ENCODE measurements around the gene HOGA1.
"Not testable (repeated sequence)": the region's sequence is repeated elsewhere in the genome, so short reads cannot be mapped to it uniquely, and the experiment has no call there.

HOGA1 gene

DNA sequence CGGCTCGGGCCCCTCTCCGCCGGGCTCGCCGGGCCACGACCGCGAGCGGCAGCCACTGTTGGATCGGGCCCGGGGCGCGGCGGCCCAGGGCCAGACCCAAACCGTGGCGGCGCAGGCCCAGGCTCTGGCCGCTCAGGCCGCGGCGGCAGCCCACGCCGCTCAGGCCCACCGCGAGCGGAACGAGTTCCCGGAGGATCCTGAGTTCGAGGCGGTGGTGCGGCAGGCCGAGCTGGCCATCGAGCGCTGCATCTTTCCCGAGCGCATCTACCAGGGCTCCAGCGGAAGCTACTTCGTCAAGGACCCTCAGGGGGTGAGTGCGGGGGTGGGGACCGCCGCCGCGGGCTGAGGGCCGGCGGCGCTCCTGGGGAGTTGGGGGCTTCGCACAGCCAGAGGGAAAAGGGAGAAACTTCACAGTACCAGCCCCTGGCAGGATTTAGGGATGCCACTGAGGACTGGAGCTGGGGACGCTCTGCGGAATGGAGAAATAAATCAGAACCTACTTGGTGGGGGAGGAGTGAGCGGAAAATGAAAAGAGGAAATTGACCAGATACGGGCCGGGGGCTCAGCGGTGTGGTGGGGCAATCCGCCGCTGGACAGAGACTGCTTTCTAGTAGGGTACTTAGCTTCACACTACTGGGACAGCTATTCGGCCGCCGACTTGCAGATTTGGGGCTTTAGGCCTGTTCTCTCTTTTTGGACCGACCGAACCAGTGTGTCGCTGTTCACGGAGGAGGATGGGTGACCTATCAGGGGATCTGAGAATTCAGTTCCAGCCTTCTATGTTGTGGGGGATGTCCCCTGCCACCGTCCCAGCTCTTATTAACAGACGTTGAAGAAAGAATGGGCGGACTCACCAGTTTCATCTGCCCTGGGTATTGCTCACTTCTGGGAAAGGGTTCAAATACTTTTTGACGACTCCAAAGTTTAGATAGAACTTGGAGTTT is 57.0 kb downstream of the HOGA1 start:
- Histone ChIP-seq H3K27ac (ENCODE audit: low read depth, low read length, poor library complexity, severe bottlenecking) (no peak overlapping the region), H2AFZ (ENCODE audit: low read length) (no peak overlapping the region), H3K27me3 (ENCODE audit: insufficient read depth, low read length) (no peaks in the 10 kb centered on the region)

DNA sequence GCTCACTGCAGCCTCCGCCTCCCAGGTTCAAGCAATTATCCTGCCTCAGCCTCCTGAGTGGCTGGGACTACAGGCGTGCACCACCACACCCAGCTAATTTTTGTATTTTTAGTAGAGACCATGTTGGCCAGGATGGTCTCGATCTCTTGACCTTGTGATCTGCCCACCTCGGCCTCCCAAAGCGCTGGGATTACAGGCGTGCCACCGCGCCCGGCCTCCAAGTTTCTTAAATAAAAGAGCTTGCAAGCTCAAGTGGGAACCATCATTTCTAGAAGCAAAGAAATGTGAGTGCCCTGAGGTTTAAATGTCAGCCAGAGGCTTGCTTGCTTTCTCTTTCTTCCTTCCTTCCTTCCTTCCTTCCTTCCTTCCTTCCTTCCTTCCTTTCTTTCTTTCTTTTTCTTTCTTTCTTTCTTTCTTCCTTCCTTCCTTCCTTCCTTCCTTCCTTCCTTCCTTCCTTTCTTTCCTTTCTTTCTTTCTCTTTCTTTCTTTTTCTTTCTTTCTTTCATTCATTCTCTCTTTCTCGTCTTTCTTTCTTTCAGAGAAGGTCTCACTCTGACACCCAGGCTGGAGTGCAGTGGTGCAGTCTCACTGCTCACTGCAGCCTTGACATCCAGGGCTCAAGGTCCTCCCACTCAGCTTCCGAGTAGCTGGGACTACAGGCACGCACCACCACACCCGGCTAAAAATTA is 58.4 kb downstream of the HOGA1 start:
- not testable (repeated sequence) for H3K36me3 ChIP-seq (ENCODE audit: insufficient read depth, low read length); H3K4me3 ChIP-seq (ENCODE audit: low read depth, low read length, poor library complexity, severe bottlenecking); H3K9me3 ChIP-seq (ENCODE audit: low read length); H2AFZ ChIP-seq (ENCODE audit: low read length); H3K9ac ChIP-seq (ENCODE audit: low read length); H3K4me2 ChIP-seq (ENCODE audit: low read length); H3K9me2 ChIP-seq (ENCODE audit: low read depth, low read length); H3K4me1 ChIP-seq (ENCODE audit: insufficient read depth, low read length, severe bottlenecking); H3K27me3 ChIP-seq (ENCODE audit: insufficient read depth, low read length); H4K20me1 ChIP-seq (ENCODE audit: insufficient read depth, low read length); H3K79me2 ChIP-seq (ENCODE audit: insufficient read depth, low read length); H3K27ac ChIP-seq (ENCODE audit: low read depth, low read length, poor library complexity, severe bottlenecking); H3F3A ChIP-seq (ENCODE audit: insufficient read depth, low read length)

More for the DNA sequence above, 57.0 kb downstream of the HOGA1 start:
- H3K9me3 ChIP-seq (ENCODE audit: low read length), result no peaks in the 10 kb centered on the region
- H3K9me2 ChIP-seq (ENCODE audit: low read depth, low read length), result no peaks in the 10 kb centered on the region
- no peak for TF ChIP-seq EZH2 (IDR thresholded peaks at IDR 0.05; ENCODE audit: borderline replicate concordance, low read length)
- TF ChIP-seq, protein P1, sequence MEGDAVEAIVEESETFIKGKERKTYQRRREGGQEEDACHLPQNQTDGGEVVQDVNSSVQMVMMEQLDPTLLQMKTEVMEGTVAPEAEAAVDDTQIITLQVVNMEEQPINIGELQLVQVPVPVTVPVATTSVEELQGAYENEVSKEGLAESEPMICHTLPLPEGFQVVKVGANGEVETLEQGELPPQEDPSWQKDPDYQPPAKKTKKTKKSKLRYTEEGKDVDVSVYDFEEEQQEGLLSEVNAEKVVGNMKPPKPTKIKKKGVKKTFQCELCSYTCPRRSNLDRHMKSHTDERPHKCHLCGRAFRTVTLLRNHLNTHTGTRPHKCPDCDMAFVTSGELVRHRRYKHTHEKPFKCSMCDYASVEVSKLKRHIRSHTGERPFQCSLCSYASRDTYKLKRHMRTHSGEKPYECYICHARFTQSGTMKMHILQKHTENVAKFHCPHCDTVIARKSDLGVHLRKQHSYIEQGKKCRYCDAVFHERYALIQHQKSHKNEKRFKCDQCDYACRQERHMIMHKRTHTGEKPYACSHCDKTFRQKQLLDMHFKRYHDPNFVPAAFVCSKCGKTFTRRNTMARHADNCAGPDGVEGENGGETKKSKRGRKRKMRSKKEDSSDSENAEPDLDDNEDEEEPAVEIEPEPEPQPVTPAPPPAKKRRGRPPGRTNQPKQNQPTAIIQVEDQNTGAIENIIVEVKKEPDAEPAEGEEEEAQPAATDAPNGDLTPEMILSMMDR (IDR thresholded peaks at IDR 0.05; ENCODE audit: low read length), result no peak
- peak overlapping the region; percentile 93 for H3K4me3 ChIP-seq (ENCODE audit: low read depth, low read length, poor library complexity, severe bottlenecking)
- no peaks in the 10 kb centered on the region for H3F3A ChIP-seq (ENCODE audit: insufficient read depth, low read length)
- H3K4me1 ChIP-seq (ENCODE audit: insufficient read depth, low read length, severe bottlenecking), result peaks cover 8% of the 10 kb centered on the region
- no peaks in the 10 kb centered on the region for H3K79me2 ChIP-seq (ENCODE audit: insufficient read depth, low read length)
- H3K9ac ChIP-seq (ENCODE audit: low read length), result peak overlapping the region; percentile 83
- H4K20me1 ChIP-seq (ENCODE audit: insufficient read depth, low read length), result no peaks in the 10 kb centered on the region
- no peaks in the 10 kb centered on the region for H3K36me3 ChIP-seq (ENCODE audit: insufficient read depth, low read length)
- peak overlapping the region; percentile 86 for H3K4me2 ChIP-seq (ENCODE audit: low read length)

DNA sequence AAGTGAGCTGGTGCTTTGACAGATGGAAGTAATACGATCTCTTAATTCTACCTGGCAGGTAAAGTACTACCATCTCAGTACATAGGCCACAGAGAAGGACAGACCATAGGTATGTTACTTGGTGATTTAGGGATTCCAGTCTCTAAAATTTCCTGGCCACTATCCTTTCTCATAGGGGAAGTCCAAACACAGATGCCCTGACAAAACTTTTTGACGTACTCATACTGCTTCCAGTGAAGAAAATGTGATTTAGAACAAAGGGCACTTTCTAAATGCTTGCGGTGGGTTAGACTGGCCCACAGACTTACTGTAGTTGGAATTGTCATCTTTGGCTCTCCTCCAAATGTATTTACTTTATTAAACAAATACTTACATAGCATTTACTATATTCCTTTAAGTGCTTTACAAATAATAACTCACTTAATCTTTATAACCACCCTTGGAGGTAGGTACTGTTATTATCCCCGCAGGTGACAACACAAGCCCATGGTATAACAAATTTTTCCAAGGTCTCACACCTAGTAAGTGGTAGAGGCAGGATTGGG is 59.3 kb downstream of the HOGA1 start:
- H3K36me3 ChIP-seq (ENCODE audit: insufficient read depth, low read length), result no peaks in the 10 kb centered on the region
- TF ChIP-seq EZH2 (IDR thresholded peaks at IDR 0.05; ENCODE audit: borderline replicate concordance, low read length), result no peak
- TF ChIP-seq, protein P1 (IDR thresholded peaks at IDR 0.05; ENCODE audit: low read length), result no peak
- no peak overlapping the region for H3K9ac ChIP-seq (ENCODE audit: low read length)
- no peaks in the 10 kb centered on the region for H4K20me1 ChIP-seq (ENCODE audit: insufficient read depth, low read length)
- no peak overlapping the region for H3K4me3 ChIP-seq (ENCODE audit: low read depth, low read length, poor library complexity, severe bottlenecking)
- H3K79me2 ChIP-seq (ENCODE audit: insufficient read depth, low read length), result no peaks in the 10 kb centered on the region
- H3K9me3 ChIP-seq (ENCODE audit: low read length), result no peaks in the 10 kb centered on the region
- H3K9me2 ChIP-seq (ENCODE audit: low read depth, low read length), result no peaks in the 10 kb centered on the region
- no peaks in the 10 kb centered on the region for H3K27me3 ChIP-seq (ENCODE audit: insufficient read depth, low read length)
- H3K27ac ChIP-seq (ENCODE audit: low read depth, low read length, poor library complexity, severe bottlenecking), result no peak overlapping the region
- H3K4me2 ChIP-seq (ENCODE audit: low read length), result no peak overlapping the region
- H3K4me1 ChIP-seq (ENCODE audit: insufficient read depth, low read length, severe bottlenecking), result peaks cover 11% of the 10 kb centered on the region
- no peaks in the 10 kb centered on the region for H3F3A ChIP-seq (ENCODE audit: insufficient read depth, low read length)
- H2AFZ ChIP-seq (ENCODE audit: low read length), result no peak overlapping the region
